Measurements from ENCODE around the gene SLC2A10. TPM values are rescaled to one million over a fixed set of nuclear protein-coding genes. Genes with fewer than 3 reads are reported as not detected.

The SLC2A10 gene
- total RNA-seq, 2 donors from 2014 or later = not detected

DNA sequence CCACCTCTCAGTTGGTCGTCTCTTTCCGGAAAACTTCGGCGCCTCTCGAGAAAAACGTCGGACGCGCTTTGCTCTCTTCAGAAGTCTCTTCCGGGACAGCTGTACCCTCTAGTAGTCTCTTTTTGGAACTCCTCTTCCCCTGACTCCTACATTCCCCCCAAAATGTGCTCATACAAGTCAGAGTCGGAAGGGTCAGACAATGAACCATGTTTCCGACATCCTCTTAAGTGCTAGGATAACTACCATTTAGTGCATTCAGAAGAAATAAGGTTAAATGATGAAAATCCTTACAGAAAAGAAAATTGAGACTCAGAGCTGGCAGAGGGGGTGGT is 19.7 kb upstream of the SLC2A10 start:
- ATAC-seq (replicated peaks) = no peak
- H3K27me3 Mint-ChIP-seq = no peaks in the 10 kb centered on the region
- peak overlapping the region; percentile 98 for H3K27ac Mint-ChIP-seq
- peaks cover 42% of the 10 kb centered on the region for H3K36me3 Mint-ChIP-seq (ENCODE audit: low read depth)
- peaks cover 28% of the 10 kb centered on the region for H3K4me1 Mint-ChIP-seq
- peaks cover 4% of the 10 kb centered on the region for H3K9me3 Mint-ChIP-seq
- H3K4me3 Mint-ChIP-seq = peak overlapping the region; percentile 95

DNA sequence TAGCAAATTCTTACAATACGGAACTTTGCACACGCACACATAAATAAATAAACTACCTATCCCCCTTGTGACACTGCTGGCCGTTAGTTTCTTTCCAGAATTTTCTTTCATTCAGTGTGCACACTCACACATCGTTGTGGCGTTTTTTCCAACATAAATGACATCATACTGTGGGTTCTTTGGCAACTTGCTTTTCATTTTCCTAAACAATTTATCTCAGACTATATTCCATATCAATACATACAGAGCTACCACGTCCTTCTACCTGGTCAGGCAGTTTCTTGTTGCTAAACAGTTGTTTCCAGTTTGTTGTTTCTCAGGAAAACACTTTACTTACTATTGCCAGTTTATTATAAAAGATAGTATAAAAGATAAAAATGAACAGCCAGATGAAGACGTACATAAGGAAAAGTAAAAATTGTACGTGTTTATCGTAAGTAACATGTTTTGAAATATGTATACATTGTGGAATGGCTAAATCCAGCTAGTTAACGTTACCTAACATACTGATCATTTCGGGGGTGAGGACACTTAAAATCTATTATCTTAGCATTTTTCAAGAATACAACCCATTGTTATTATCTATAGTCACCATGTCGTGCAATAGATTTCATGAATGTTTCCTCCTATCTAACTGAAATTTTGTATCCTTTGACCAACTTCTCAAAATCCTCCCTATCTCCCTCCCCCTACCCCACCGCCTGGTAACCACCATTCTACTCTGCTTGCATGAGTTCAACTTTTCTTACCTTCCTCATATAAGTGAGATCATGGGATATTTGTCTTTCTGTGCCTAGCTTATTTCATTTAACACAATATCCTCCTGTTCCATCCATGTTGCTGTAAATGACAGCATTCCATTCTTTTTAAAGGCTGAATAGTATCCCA is 19.0 kb upstream of the SLC2A10 start:
- peak overlapping the region; percentile 98 for H3K27ac Mint-ChIP-seq
- peaks cover 34% of the 10 kb centered on the region for H3K36me3 Mint-ChIP-seq (ENCODE audit: low read depth)
- no peak for ATAC-seq (replicated peaks)
- peak overlapping the region; percentile 95 for H3K4me3 Mint-ChIP-seq
- H3K9me3 Mint-ChIP-seq = peaks cover 4% of the 10 kb centered on the region
- no peaks in the 10 kb centered on the region for H3K27me3 Mint-ChIP-seq
- H3K4me1 Mint-ChIP-seq = peaks cover 23% of the 10 kb centered on the region

DNA sequence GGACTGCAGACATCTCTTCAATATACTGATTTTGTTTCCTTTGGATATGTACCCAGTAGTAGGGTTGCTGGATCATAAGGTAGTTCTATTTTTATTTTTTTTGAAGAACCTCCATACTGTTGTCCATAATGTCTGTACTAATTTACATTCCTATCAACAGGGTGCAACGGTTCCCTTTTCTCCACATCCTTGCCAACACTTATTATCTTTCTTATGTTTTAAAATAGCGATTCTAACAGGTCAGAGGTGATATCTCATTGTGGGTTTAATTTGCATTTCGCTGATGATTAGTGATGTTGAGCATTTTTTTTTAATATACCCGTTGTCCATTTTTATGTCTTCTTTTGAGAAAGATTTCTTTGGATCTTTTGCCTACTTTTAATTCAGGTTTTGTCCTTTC is 18.3 kb upstream of the SLC2A10 start:
- H3K36me3 Mint-ChIP-seq (ENCODE audit: low read depth) = peaks cover 28% of the 10 kb centered on the region
- no peak for ATAC-seq (replicated peaks)
- H3K27ac Mint-ChIP-seq = peak overlapping the region; percentile 6
- H3K9me3 Mint-ChIP-seq = peaks cover 4% of the 10 kb centered on the region
- peak overlapping the region; percentile 95 for H3K4me3 Mint-ChIP-seq
- no peaks in the 10 kb centered on the region for H3K27me3 Mint-ChIP-seq
- peaks cover 18% of the 10 kb centered on the region for H3K4me1 Mint-ChIP-seq

DNA sequence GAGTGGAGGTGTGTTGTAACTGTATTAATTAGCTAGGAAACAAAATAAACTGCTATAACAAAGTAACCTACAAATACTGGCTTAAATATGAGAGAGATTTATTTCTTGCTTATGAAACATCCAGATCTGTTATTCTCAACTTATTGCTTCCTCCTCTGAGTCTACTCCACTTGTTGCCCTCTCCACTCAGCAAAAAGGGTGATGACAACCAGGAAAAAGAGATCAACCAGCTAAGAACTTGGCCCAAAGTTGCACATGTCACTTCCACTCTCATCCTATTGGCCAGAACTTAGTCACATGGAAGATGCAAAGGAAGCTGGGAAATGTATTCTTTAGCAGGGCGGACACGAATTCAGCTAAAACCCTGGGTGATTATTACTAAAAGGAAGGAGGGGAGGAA is 15.0 kb upstream of the SLC2A10 start:
- no peak overlapping the region for H3K27ac Mint-ChIP-seq
- H3K27me3 Mint-ChIP-seq = peaks cover 5% of the 10 kb centered on the region
- no peak for ATAC-seq (replicated peaks)
- no peak overlapping the region for H3K4me3 Mint-ChIP-seq
- H3K36me3 Mint-ChIP-seq (ENCODE audit: low read depth) = peaks cover 3% of the 10 kb centered on the region
- H3K9me3 Mint-ChIP-seq = peaks cover 4% of the 10 kb centered on the region
- H3K4me1 Mint-ChIP-seq = peaks cover 12% of the 10 kb centered on the region

DNA sequence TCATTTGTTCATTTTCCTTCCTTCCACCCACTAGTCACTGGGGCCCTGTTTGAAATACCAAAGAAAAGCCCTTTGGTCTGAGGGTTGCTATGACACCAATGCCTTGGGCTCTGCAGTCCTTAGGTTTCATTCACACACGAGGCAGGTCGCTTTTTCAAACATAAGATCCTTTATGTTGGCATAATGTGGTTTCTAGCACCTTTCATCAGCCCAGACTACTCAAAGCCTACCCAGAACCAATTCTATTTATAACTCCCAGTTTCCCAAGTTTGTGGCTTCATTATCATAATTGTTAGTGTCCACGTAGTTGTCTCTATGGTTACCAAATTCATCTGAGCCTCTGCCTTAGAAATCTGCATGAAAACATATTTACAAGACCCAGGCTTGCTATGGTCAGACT is 13.6 kb upstream of the SLC2A10 start:
- Mint-ChIP-seq H3K27ac (no peak overlapping the region), H3K36me3 (ENCODE audit: low read depth) (no peaks in the 10 kb centered on the region), H3K9me3 (peaks cover 4% of the 10 kb centered on the region), H3K4me3 (no peak overlapping the region), H3K4me1 (peaks cover 1% of the 10 kb centered on the region), H3K27me3 (peaks cover 15% of the 10 kb centered on the region)
- no peak for ATAC-seq (replicated peaks)

DNA sequence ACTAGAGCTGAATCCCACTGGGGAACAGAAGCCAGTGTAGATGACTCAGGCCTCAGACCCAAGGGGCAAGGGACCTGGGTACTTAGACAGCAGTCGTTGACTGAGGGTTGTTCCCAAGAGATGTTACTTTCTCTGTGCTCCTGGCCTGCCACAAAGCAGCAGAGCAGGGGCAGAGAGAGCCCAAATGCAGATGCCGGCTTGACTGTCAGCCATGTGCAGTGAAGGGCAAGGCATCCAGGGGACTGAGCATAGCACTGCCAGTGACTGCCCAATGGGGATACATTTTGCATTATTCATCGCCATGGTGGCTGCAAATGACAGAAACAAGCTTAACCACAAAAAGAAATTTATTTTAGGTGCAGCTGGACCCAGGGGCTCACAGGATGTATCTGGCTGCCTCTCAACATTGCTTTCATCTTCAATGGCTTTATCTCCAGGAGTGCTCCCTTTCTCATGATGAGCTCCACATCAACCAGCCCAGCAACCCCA is 12.6 kb upstream of the SLC2A10 start:
- H3K4me3 Mint-ChIP-seq = no peak overlapping the region
- H3K27me3 Mint-ChIP-seq = peaks cover 15% of the 10 kb centered on the region
- no peak for ATAC-seq (replicated peaks)
- no peaks in the 10 kb centered on the region for H3K36me3 Mint-ChIP-seq (ENCODE audit: low read depth)
- no peaks in the 10 kb centered on the region for H3K4me1 Mint-ChIP-seq
- H3K9me3 Mint-ChIP-seq = peaks cover 2% of the 10 kb centered on the region
- H3K27ac Mint-ChIP-seq = no peak overlapping the region

DNA sequence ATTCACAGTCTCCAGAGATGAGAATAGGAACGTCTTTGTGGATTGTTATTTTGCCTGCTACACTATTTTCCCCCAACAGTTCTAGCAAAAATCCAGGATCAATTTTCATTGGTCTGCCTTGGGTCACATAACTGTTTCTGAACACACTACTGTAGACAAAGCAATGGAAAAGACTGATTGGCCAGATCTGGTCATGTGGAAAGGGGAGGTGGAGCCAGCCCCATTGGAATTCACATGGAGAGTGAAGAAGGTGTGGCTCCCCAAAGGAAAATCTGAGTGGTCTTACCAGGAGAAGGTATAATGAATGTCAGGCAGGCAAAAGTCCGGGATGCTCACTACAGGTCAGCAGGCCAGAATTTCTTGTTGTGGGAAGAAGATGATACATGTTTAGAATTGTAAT is 10.7 kb upstream of the SLC2A10 start:
- Mint-ChIP-seq H3K9me3 (no peaks in the 10 kb centered on the region), H3K4me1 (no peaks in the 10 kb centered on the region), H3K4me3 (no peak overlapping the region), H3K27me3 (peaks cover 19% of the 10 kb centered on the region), H3K27ac (no peak overlapping the region), H3K36me3 (ENCODE audit: low read depth) (no peaks in the 10 kb centered on the region)
- no peak for ATAC-seq (replicated peaks)

DNA sequence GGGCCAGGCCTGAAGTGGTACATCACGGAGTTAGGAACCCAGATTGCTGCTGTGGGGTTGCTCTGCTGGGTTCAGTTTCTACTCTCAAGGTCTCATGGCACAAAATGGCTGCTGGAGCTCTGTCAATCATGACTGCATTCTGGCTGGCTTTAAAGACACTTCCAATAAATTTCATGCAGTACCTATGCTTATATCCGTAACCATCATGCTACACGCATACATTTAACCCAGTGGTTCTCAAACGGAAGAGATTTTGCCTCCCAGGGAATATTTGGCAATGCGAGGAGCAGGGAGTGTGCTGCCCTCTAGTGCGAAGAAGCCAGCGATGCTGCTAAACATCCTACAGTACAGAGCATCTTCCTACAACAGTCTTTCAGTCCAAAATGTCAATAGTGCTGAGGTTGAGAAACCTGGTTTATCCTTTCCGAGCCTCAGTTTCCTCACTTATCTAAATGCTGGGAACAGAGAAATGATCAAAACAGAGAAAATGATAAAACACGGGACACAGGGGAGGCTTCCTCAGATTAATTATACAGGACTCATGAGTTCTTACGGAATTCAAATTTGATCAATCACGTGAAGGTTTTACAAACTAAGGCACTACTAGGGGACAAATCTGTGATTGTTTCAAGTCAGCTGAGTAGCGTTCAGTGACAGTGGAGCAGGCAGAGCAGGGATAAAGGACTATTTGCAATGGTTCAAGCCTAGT is 9.6 kb upstream of the SLC2A10 start:
- Mint-ChIP-seq H3K27ac (no peak overlapping the region), H3K4me1 (no peaks in the 10 kb centered on the region), H3K36me3 (ENCODE audit: low read depth) (no peaks in the 10 kb centered on the region), H3K27me3 (peaks cover 26% of the 10 kb centered on the region), H3K9me3 (no peaks in the 10 kb centered on the region), H3K4me3 (no peak overlapping the region)
- peak; percentile 52 for ATAC-seq (replicated peaks)

DNA sequence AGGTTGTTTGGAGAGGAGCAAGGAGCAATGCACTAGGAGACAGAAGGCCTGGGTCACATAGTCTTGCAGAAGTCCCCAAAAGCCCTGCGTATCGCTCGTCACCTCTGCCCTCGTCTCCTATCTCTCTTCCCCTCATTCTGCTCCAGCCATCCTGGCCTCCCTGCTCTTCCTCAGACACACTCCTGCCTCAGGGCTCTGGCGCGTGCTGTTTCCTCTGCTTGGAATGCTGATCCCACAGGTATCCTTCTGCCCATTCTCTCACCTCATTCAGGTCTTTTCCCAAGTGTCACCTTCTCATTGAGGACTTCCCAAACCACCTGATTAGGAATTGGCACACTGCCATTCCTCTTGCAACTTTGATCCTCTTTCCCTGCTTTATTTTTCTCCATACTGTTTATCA is 9.0 kb upstream of the SLC2A10 start:
- Mint-ChIP-seq H3K4me3 (no peak overlapping the region), H3K27me3 (peaks cover 29% of the 10 kb centered on the region), H3K36me3 (ENCODE audit: low read depth) (no peaks in the 10 kb centered on the region), H3K9me3 (no peaks in the 10 kb centered on the region), H3K4me1 (no peaks in the 10 kb centered on the region), H3K27ac (no peak overlapping the region)
- ATAC-seq (replicated peaks) = no peak

DNA sequence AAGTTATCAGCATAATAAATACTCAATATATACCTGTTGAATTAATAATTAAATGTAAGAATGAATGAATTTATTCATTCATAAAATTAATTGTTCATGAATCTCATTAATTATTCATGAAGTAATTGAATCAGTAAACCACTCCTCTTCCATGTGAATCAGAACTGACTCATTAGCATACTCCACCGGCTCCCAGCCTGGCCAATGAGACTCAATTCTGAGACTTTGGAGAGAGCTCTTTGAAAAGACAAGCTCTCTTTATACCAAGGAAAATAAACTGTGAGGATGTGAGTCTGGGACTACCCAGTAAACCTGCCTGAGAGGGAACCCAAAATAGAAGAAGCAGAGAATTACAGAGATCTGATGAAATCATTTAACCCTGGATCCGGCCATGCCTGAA is 8.4 kb upstream of the SLC2A10 start:
- Mint-ChIP-seq H3K27ac (no peak overlapping the region), H3K4me3 (no peak overlapping the region), H3K27me3 (peaks cover 30% of the 10 kb centered on the region), H3K36me3 (ENCODE audit: low read depth) (no peaks in the 10 kb centered on the region), H3K9me3 (no peaks in the 10 kb centered on the region), H3K4me1 (no peaks in the 10 kb centered on the region)
- ATAC-seq (replicated peaks) = no peak

DNA sequence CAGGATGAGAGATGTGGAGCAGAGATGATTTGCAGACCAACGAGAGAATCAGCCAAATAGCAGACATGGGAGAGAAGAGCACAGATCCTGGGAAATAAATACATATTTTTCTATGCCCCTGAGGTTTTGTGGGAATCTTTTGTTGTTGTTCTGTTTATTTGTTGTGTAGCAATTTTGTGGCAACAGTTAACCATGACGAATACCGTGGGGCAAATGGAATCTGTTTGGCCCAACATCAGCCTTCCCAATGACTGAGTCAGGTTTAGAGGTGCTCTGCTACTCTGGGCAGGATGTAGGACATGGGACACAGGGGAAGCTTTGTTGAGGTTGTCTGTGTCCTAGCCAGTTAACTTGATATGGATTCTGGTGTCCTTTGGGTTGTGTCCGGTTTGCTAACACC is 7.9 kb upstream of the SLC2A10 start:
- ATAC-seq (replicated peaks) = no peak
- Mint-ChIP-seq H3K36me3 (ENCODE audit: low read depth) (no peaks in the 10 kb centered on the region), H3K9me3 (no peaks in the 10 kb centered on the region), H3K27me3 (peaks cover 30% of the 10 kb centered on the region), H3K27ac (no peak overlapping the region), H3K4me3 (no peak overlapping the region), H3K4me1 (no peaks in the 10 kb centered on the region)

DNA sequence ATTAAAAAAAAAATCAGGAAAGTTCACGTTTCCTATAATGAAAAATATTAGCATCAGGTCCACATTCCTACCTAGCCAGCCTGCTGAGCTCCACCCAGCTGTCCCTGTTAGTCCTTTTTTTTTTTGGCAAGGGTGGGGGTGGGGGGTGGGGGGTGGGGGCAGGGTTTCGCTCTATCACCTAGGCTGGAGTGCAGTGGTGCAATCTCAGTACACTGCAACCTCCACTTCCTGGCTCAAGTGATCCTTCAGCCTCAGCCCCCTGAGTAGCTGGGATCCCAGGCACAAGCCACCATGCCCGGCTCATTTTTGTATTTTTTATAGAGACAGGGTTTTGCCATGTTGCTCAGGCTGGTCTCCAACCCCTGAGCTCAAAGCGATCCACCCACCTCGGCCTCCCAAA is 7.5 kb upstream of the SLC2A10 start:
- no peaks in the 10 kb centered on the region for H3K36me3 Mint-ChIP-seq (ENCODE audit: low read depth)
- no peaks in the 10 kb centered on the region for H3K4me1 Mint-ChIP-seq
- no peak overlapping the region for H3K27ac Mint-ChIP-seq
- H3K4me3 Mint-ChIP-seq = no peak overlapping the region
- peaks cover 30% of the 10 kb centered on the region for H3K27me3 Mint-ChIP-seq
- no peak for ATAC-seq (replicated peaks)
- H3K9me3 Mint-ChIP-seq = no peaks in the 10 kb centered on the region

DNA sequence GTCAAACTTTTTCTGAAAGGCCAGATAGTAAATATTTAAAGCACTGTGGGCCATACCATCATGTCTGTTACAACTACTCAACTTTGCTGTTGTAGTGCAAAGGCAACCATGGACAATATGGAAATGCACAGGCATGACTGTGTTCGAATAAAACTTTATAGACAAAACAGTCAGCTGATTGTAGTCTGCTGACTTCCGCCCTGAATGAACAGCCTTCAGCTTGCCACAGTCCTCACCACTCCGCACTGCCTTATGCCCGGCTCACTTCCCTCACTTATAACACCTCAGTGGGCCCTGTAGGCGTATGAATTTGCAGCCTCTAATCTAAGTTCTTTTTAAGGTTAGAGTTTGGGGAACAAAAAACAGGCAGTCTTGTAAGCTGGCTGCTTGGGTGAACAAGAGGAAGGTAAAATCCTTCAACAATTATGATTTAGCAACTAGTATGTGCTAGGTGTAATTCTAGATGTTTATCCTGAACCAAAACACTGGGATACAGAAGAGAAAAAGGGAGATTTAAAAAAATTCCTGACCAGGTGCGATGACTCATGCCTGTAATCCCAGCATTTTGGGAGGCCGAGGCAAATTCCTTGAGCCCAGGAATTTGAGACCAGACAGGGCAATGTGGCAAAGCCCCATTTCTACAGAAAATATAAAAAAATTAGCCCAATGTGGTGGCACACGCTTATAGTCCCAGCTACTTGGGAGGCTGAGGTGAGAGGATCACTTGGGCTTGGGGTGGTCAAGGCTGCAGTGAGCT is 6.8 kb upstream of the SLC2A10 start:
- no peak overlapping the region for H3K4me3 Mint-ChIP-seq
- no peak overlapping the region for H3K27ac Mint-ChIP-seq
- no peaks in the 10 kb centered on the region for H3K9me3 Mint-ChIP-seq
- no peaks in the 10 kb centered on the region for H3K4me1 Mint-ChIP-seq
- ATAC-seq (replicated peaks) = no peak
- H3K27me3 Mint-ChIP-seq = peaks cover 30% of the 10 kb centered on the region
- no peaks in the 10 kb centered on the region for H3K36me3 Mint-ChIP-seq (ENCODE audit: low read depth)

DNA sequence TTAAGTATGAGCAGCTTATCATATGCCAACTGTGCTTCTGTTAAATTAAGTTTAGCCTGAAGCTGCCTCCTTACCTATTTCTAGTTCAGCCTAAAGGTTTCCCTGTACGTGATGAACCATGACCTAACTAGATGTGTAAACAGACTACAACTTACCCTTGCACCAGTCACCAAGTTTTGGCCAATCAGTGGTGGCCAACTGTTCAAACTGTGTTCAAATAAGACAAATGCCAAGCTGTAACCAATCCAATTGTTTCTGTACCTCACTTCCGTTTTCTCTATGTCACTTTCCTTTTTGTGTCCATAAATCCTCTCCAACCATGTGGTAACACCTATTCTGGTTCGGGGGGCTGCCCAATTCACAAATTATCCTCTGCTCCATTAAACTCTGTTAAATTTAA is 6.0 kb upstream of the SLC2A10 start:
- Mint-ChIP-seq H3K4me1 (no peaks in the 10 kb centered on the region), H3K36me3 (ENCODE audit: low read depth) (no peaks in the 10 kb centered on the region)
- no peak for ATAC-seq (replicated peaks)

More for the DNA sequence above, 6.0 kb upstream of the SLC2A10 start:
- Mint-ChIP-seq H3K9me3 (no peaks in the 10 kb centered on the region), H3K27ac (no peak overlapping the region), H3K27me3 (peaks cover 38% of the 10 kb centered on the region), H3K4me3 (no peak overlapping the region)
